ENCODE results near the gene COG2. TPM values are rescaled to one million over a fixed set of nuclear protein-coding genes. Genes with fewer than 3 reads are reported as not detected.

The COG2 gene
- total and polyA plus RNA-seq, 2 of the 13 experiments (the other 11 are each of a cell fraction or from before 2014, with no cell fraction given): 16.8 to 36.3 TPM

GRCh38 chr1:230728710-230729392, 86.6 kb downstream of the COG2 start (continued):
- TF ChIP-seq FOXP4 (CRISPR knock-in tag; IDR thresholded peaks at IDR 0.05) (peak; percentile 97), DNMT3B (CRISPR knock-in tag; conservative IDR thresholded peaks at IDR 0.05) (no peak), ZNF331 (CRISPR knock-in tag; IDR thresholded peaks at IDR 0.05) (peak; percentile 93), FOXM1 (CRISPR knock-in tag; IDR thresholded peaks at IDR 0.05) (no peak), ZNF335 (CRISPR knock-in tag; IDR thresholded peaks at IDR 0.05) (no peak), KDM3A (CRISPR knock-in tag; IDR thresholded peaks at IDR 0.05; ENCODE audit: low read depth) (peak; percentile 96), ZNF775 (CRISPR knock-in tag; IDR thresholded peaks at IDR 0.05; ENCODE audit: borderline replicate concordance) (no peak), ZFP37 (CRISPR knock-in tag; IDR thresholded peaks at IDR 0.05; ENCODE audit: borderline replicate concordance) (peak; percentile 85; the same call in 1 of the 2 replicates), ZNF674 (CRISPR knock-in tag; IDR thresholded peaks at IDR 0.05; ENCODE audit: low read depth) (no peak), TARDBP (CRISPR knock-in tag; IDR thresholded peaks at IDR 0.05) (peak; percentile 86), CENPBD1 (CRISPR knock-in tag; IDR thresholded peaks at IDR 0.05; ENCODE audit: borderline replicate concordance, low read depth) (no peak), SPEN (CRISPR knock-in tag; IDR thresholded peaks at IDR 0.05; ENCODE audit: low read depth) (peak; percentile 94; the same call in 1 of the 2 replicates), HOXD1 (CRISPR knock-in tag; IDR thresholded peaks at IDR 0.05) (peak; percentile 75), NFRKB (IDR thresholded peaks at IDR 0.05) (no peak), ZNF530 (CRISPR knock-in tag; IDR thresholded peaks at IDR 0.05; ENCODE audit: low read depth) (no peak), AKAP8 (CRISPR knock-in tag; IDR thresholded peaks at IDR 0.05) (peak; percentile 75; the same call in 1 of the 2 replicates)
- TF ChIP-seq, protein P1, sequence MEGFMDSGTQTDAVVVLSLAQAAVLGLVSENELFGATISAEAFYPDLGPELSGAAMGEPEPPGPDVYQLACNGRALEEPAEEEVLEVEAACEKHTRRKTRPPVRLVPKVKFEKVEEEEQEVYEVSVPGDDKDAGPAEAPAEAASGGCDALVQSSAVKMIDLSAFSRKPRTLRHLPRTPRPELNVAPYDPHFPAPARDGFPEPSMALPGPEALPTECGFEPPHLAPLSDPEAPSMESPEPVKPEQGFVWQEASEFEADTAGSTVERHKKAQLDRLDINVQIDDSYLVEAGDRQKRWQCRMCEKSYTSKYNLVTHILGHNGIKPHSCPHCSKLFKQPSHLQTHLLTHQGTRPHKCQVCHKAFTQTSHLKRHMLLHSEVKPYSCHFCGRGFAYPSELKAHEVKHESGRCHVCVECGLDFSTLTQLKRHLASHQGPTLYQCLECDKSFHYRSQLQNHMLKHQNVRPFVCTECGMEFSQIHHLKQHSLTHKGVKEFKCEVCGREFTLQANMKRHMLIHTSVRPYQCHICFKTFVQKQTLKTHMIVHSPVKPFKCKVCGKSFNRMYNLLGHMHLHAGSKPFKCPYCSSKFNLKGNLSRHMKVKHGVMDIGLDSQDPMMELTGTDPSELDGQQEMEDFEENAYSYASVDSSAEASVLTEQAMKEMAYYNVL (CRISPR knock-in tag; IDR thresholded peaks at IDR 0.05; ENCODE audit: borderline replicate concordance): peak; percentile 93; the same call in 1 of the 2 replicates
- TF ChIP-seq, protein P2, sequence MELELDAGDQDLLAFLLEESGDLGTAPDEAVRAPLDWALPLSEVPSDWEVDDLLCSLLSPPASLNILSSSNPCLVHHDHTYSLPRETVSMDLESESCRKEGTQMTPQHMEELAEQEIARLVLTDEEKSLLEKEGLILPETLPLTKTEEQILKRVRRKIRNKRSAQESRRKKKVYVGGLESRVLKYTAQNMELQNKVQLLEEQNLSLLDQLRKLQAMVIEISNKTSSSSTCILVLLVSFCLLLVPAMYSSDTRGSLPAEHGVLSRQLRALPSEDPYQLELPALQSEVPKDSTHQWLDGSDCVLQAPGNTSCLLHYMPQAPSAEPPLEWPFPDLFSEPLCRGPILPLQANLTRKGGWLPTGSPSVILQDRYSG (CRISPR knock-in tag; IDR thresholded peaks at IDR 0.05): no peak
- TF ChIP-seq, protein P3, sequence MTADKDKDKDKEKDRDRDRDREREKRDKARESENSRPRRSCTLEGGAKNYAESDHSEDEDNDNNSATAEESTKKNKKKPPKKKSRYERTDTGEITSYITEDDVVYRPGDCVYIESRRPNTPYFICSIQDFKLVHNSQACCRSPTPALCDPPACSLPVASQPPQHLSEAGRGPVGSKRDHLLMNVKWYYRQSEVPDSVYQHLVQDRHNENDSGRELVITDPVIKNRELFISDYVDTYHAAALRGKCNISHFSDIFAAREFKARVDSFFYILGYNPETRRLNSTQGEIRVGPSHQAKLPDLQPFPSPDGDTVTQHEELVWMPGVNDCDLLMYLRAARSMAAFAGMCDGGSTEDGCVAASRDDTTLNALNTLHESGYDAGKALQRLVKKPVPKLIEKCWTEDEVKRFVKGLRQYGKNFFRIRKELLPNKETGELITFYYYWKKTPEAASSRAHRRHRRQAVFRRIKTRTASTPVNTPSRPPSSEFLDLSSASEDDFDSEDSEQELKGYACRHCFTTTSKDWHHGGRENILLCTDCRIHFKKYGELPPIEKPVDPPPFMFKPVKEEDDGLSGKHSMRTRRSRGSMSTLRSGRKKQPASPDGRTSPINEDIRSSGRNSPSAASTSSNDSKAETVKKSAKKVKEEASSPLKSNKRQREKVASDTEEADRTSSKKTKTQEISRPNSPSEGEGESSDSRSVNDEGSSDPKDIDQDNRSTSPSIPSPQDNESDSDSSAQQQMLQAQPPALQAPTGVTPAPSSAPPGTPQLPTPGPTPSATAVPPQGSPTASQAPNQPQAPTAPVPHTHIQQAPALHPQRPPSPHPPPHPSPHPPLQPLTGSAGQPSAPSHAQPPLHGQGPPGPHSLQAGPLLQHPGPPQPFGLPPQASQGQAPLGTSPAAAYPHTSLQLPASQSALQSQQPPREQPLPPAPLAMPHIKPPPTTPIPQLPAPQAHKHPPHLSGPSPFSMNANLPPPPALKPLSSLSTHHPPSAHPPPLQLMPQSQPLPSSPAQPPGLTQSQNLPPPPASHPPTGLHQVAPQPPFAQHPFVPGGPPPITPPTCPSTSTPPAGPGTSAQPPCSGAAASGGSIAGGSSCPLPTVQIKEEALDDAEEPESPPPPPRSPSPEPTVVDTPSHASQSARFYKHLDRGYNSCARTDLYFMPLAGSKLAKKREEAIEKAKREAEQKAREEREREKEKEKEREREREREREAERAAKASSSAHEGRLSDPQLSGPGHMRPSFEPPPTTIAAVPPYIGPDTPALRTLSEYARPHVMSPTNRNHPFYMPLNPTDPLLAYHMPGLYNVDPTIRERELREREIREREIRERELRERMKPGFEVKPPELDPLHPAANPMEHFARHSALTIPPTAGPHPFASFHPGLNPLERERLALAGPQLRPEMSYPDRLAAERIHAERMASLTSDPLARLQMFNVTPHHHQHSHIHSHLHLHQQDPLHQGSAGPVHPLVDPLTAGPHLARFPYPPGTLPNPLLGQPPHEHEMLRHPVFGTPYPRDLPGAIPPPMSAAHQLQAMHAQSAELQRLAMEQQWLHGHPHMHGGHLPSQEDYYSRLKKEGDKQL (CRISPR knock-in tag; IDR thresholded peaks at IDR 0.05; ENCODE audit: low read depth): peak; percentile 84
